Measurements from ENCODE around the gene MAPKAP1.

Gene MAPKAP1

DNA sequence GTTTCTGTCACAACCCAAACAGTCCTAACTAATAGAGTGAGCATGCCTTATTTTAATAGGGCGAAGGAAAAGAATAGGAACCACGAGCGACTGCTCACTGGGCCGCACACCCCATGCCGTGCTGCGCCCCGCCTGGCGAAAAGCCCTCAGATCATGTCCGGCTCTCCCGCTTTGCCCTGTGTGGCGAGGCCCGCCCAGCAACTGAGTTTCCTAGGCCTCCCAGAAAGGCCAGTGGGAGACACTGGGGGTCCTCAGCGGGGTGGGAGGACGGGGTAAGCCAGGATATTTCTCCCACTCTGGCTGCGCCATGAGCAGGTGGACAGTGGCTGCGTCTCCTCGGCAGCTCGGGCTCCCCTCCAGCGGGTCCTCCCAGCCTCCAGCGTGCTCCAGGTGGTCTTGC lies 307.3 kb downstream of the MAPKAP1 start:
- no peaks in the 10 kb centered on the region for H3K36me3 ChIP-seq (replicated peaks)
- H3K27me3 ChIP-seq (replicated peaks): no peaks in the 10 kb centered on the region
- no peak for DNase-seq
- in situ Hi-C loops (cut with HindIII; ENCODE audit: low pct_ligation_motif_present, low sequenced_read_pairs): no loop called here
- no peak for TF ChIP-seq CTCF (IDR thresholded peaks at IDR 0.05; ENCODE audit: low read depth, low read length, missing control alignments)
- no peak overlapping the region for H3K4me3 ChIP-seq (ENCODE audit: low read depth, low read length)
- no peak overlapping the region for H3K27ac ChIP-seq

DNA sequence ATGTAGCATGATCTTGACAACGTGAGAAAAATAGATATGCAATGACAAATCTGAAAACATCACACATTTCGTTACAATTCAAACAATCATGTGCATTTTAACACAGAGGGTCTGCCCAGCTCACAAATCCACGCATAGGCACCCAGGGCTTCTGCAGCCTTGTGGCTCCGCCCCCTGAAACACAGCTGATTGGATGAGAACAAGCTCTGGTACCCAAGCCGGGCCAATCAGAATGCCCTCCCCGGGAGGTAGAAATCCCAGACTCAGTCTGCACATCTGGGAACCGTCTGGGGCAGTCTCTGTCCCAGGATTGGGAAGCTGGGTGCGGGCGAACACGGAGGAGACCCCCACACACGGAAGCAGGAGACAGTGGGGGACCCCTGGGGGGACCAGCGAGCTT lies 307.8 kb downstream of the MAPKAP1 start:
- in situ Hi-C loops (cut with HindIII; ENCODE audit: low pct_ligation_motif_present, low sequenced_read_pairs): no loop called here
- no peaks in the 10 kb centered on the region for H3K27me3 ChIP-seq (replicated peaks)
- TF ChIP-seq CTCF (IDR thresholded peaks at IDR 0.05; ENCODE audit: low read depth, low read length, missing control alignments): no peak
- H3K27ac ChIP-seq: no peak overlapping the region
- no peak overlapping the region for H3K4me3 ChIP-seq (ENCODE audit: low read depth, low read length)
- DNase-seq: no peak
- H3K36me3 ChIP-seq (replicated peaks): no peaks in the 10 kb centered on the region

DNA sequence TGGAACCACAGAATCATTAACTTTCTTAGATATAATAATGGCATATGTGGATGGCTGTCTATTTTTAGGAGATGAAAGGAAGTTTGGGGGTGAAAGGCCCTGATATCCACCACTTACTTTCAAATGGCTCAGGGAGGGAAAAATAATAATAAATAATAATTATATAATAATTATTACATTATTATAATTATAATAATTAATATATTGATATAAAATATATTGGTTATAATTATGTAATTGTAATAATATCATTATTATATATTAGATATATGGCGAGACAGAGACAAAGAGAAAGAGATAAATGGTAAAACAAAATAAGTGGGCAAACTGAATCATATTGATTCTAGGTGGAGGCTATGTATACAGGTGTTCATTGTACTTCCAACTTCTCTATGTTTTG lies 308.8 kb downstream of the MAPKAP1 start:
- Histone ChIP-seq H3K4me3 (ENCODE audit: low read depth, low read length) (no peak overlapping the region), H3K27me3 (replicated peaks) (no peaks in the 10 kb centered on the region), H3K36me3 (replicated peaks) (no peaks in the 10 kb centered on the region), H3K27ac (no peak overlapping the region)
- no peak for DNase-seq
- no peak for TF ChIP-seq CTCF (IDR thresholded peaks at IDR 0.05; ENCODE audit: low read depth, low read length, missing control alignments)
- in situ Hi-C loops (cut with HindIII; ENCODE audit: low pct_ligation_motif_present, low sequenced_read_pairs): no loop called here

DNA sequence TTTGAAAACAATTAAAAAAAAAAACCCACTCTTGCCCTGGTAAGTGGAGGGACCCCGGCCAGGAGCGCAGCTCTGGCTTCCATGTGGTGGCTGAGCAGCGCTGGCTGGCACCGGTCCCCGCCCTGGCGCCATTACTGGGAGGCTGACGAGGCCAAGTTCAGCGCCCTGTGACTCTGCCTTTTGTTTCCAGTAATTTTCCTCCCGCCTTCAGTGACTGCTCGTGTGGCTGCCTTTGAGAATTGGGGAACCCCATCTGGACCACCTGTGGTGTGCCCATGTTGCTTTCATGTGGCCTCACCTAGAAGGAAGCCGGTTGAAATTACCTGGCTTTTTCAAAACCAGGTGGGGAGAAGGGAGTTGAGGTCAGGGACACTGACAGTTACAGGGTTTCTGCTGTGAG lies 309.3 kb downstream of the MAPKAP1 start:
- Histone ChIP-seq H3K36me3 (replicated peaks) (no peaks in the 10 kb centered on the region), H3K4me3 (ENCODE audit: low read depth, low read length) (no peak overlapping the region), H3K27me3 (replicated peaks) (no peaks in the 10 kb centered on the region), H3K27ac (no peak overlapping the region)
- TF ChIP-seq CTCF (IDR thresholded peaks at IDR 0.05; ENCODE audit: low read depth, low read length, missing control alignments): no peak
- in situ Hi-C loops (cut with HindIII; ENCODE audit: low pct_ligation_motif_present, low sequenced_read_pairs): no loop called here
- DNase-seq: no peak

DNA sequence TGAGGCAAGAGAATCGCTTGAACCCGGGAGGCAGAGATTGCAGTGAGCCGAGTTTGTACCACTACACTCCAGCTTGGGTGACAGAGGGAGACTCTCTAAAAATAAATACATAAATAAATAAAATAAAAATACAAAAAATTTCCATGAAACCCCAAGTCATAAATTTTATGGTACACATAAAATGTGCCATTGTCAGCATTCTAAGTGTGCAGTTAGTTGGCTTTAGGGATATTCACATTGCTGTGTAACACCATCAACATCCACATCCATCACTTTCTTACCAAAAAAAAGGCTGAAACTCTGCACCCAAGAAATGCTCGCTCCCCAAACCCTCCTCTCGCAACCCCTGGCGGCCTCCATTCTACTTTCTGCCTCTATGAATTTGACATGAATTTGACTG lies 310.2 kb downstream of the MAPKAP1 start:
- H3K27me3 ChIP-seq (replicated peaks): no peaks in the 10 kb centered on the region
- no peaks in the 10 kb centered on the region for H3K36me3 ChIP-seq (replicated peaks)
- no peak overlapping the region for H3K27ac ChIP-seq
- no peak for DNase-seq
- in situ Hi-C loops (cut with HindIII; ENCODE audit: low pct_ligation_motif_present, low sequenced_read_pairs): no loop called here
- no peak overlapping the region for H3K4me3 ChIP-seq (ENCODE audit: low read depth, low read length)
- TF ChIP-seq CTCF (IDR thresholded peaks at IDR 0.05; ENCODE audit: low read depth, low read length, missing control alignments): no peak

GRCh38 chr9:125393426-125393825 lies 313.6 kb downstream of the MAPKAP1 start:
- DNase-seq: peak; percentile 6
- Histone ChIP-seq H3K27me3 (replicated peaks) (no peaks in the 10 kb centered on the region), H3K4me3 (ENCODE audit: low read depth, low read length) (no peak overlapping the region), H3K27ac (no peak overlapping the region), H3K36me3 (replicated peaks) (no peaks in the 10 kb centered on the region)
- in situ Hi-C loops (cut with HindIII; ENCODE audit: low pct_ligation_motif_present, low sequenced_read_pairs): no loop called here
- no peak for TF ChIP-seq CTCF (IDR thresholded peaks at IDR 0.05; ENCODE audit: low read depth, low read length, missing control alignments)
